ENCODE data around the gene TMC1. TPM values are rescaled to one million over a fixed set of nuclear protein-coding genes. Genes with fewer than 3 reads are reported as not detected.
"Not testable (repeated sequence)": the region's sequence is repeated elsewhere in the genome, so short reads cannot be mapped to it uniquely, and the experiment has no call there.

Gene TMC1
- total RNA-seq, 1 donor from 2014 or later = not detected

GRCh38 chr9:72477930-72478518, 43.4 kb upstream of the TMC1 start:
- no peak overlapping the region for H3K4me3 ChIP-seq
- no peak for TF ChIP-seq CTCF (IDR thresholded peaks at IDR 0.05)
- H3K27me3 ChIP-seq = no peaks in the 10 kb centered on the region
- H3K9me3 ChIP-seq = no peaks in the 10 kb centered on the region
- DNase-seq (no peak), ATAC-seq (peak; percentile 96)
- intact Hi-C loops (cut with DNase I) = no loop called here
- H3K27ac ChIP-seq = peak overlapping the region; percentile 55
- H3K4me1 ChIP-seq = peaks cover 20% of the 10 kb centered on the region
- H3K36me3 ChIP-seq = no peaks in the 10 kb centered on the region

GRCh38 chr9:72478966-72479365, 42.4 kb upstream of the TMC1 start:
- intact Hi-C loops (cut with DNase I) = no loop called here
- no peak for DNase-seq
- no peaks in the 10 kb centered on the region for H3K9me3 ChIP-seq
- ATAC-seq = no peak
- TF ChIP-seq CTCF (IDR thresholded peaks at IDR 0.05) = no peak
- no peaks in the 10 kb centered on the region for H3K36me3 ChIP-seq
- no peak overlapping the region for H3K4me3 ChIP-seq
- no peak overlapping the region for H3K27ac ChIP-seq
- no peaks in the 10 kb centered on the region for H3K27me3 ChIP-seq
- H3K4me1 ChIP-seq = peaks cover 20% of the 10 kb centered on the region

- H3K27ac ChIP-seq; H3K9me3 ChIP-seq; H3K4me3 ChIP-seq; H3K36me3 ChIP-seq; ATAC-seq; H3K27me3 ChIP-seq; intact Hi-C loops (cut with DNase I); DNase-seq: not testable (repeated sequence)
- H3K4me1 ChIP-seq = peaks cover 20% of the 10 kb centered on the region
These were observed 41.1 kb upstream of the TMC1 start for GRCh38 chr9:72480261-72480660.

- Histone ChIP-seq H3K36me3 (no peaks in the 10 kb centered on the region), H3K4me1 (peaks cover 20% of the 10 kb centered on the region), H3K4me3 (no peak overlapping the region), H3K9me3 (no peaks in the 10 kb centered on the region), H3K27ac (no peak overlapping the region), H3K27me3 (no peaks in the 10 kb centered on the region)
- intact Hi-C loops (cut with DNase I) = no loop called here
- ATAC-seq = no peak
- TF ChIP-seq CTCF (IDR thresholded peaks at IDR 0.05) = no peak
- no peak for DNase-seq
These were observed 40.5 kb upstream of the TMC1 start for GRCh38 chr9:72480921-72481320.

- H3K27me3 ChIP-seq = no peaks in the 10 kb centered on the region
- H3K4me3 ChIP-seq = no peak overlapping the region
- no peaks in the 10 kb centered on the region for H3K36me3 ChIP-seq
- H3K9me3 ChIP-seq = no peaks in the 10 kb centered on the region
- ATAC-seq (no peak), DNase-seq (no peak)
- no peak for TF ChIP-seq CTCF (IDR thresholded peaks at IDR 0.05)
- intact Hi-C loops (cut with DNase I) = no loop called here
- H3K4me1 ChIP-seq = no peaks in the 10 kb centered on the region
- H3K27ac ChIP-seq = no peak overlapping the region
These were observed 35.4 kb upstream of the TMC1 start for GRCh38 chr9:72485821-72486593.

- no peaks in the 10 kb centered on the region for H3K36me3 ChIP-seq
- ATAC-seq = no peak
- no peak overlapping the region for H3K4me3 ChIP-seq
- no peaks in the 10 kb centered on the region for H3K9me3 ChIP-seq
- H3K27ac ChIP-seq = no peak overlapping the region
- TF ChIP-seq CTCF (IDR thresholded peaks at IDR 0.05) = no peak
- no peak for DNase-seq
- intact Hi-C loops (cut with DNase I) = no loop called here
- H3K4me1 ChIP-seq = no peaks in the 10 kb centered on the region
- H3K27me3 ChIP-seq = no peaks in the 10 kb centered on the region
These were observed 34.8 kb upstream of the TMC1 start for GRCh38 chr9:72486594-72486955.

GRCh38 chr9:72487665-72488064, 33.7 kb upstream of the TMC1 start:
- H3K4me1 ChIP-seq; H3K27ac ChIP-seq; H3K27me3 ChIP-seq; H3K36me3 ChIP-seq; intact Hi-C loops (cut with DNase I); ATAC-seq; H3K9me3 ChIP-seq; H3K4me3 ChIP-seq; DNase-seq: not testable (repeated sequence)
